Hindlimb muscle (tissue), 1 donor: ENCODE results near the gene CALML4. TPM values are rescaled to one million over a fixed set of nuclear protein-coding genes. Genes with fewer than 3 reads are reported as not detected.
"Not testable (repeated sequence)": the region's sequence is repeated elsewhere in the genome, so short reads cannot be mapped to it uniquely, and the experiment has no call there.

ENCODE experiments used
- DNase-seq: peaks from one replicate; pipeline ENCODE4 v3.0.0-alpha.2; 2013
- polyA plus RNA-seq: library from polyadenylated mRNA; unstranded; fragments of 120-200 nt; gene quantifications from one replicate; pipeline ENCODE4 v1.2.1, GENCODE V29; 2013; ENCODE audit not compliant: insufficient read length

Gene CALML4, protein sequence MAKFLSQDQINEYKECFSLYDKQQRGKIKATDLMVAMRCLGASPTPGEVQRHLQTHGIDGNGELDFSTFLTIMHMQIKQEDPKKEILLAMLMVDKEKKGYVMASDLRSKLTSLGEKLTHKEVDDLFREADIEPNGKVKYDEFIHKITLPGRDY
- polyA plus RNA-seq, result 7.7 TPM

DNA sequence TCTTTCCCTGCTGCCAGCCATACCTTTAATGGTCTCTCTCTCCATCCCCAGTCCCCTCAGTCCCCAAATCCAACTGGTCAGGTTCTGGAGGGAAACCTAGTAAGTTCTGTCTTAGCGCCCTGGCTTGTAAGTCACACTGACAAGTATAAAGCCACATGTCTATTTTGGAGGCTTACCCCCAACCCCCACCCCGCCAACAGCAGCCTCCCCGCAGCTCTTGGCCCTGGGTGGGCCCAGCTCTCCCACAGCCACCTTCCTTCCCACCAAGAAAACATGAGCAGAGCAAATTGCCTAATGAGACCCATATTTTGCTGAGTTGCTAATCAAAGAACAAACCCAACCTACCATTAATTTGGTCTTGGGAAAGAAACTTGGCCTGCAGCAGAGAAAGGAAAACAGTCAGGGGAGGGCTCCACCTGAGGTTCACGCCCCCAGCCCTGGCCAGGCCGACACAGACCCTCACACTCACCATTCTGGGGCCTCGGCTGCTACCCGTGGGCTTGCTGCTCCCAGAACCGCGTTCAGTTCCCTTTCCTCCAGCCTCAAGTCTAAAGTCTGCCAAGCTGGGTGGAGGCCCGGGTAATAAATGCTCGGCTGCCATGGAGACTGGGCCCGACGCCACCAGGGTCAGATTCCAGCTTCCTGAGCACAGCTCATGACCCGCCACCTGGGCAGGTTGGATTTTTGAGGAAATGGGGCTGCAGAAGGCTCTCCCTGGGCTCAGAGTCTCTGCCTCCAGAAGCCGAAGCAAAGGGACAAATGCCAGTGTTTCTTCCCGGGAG lies at the start of gene CALML4:
CALML4 (minus strand) TSS at position 557 of the 782 bp plus-strand sequence; CDS start at position 472, 85 bp downstream.
- peak; percentile 78 for DNase-seq

DNA sequence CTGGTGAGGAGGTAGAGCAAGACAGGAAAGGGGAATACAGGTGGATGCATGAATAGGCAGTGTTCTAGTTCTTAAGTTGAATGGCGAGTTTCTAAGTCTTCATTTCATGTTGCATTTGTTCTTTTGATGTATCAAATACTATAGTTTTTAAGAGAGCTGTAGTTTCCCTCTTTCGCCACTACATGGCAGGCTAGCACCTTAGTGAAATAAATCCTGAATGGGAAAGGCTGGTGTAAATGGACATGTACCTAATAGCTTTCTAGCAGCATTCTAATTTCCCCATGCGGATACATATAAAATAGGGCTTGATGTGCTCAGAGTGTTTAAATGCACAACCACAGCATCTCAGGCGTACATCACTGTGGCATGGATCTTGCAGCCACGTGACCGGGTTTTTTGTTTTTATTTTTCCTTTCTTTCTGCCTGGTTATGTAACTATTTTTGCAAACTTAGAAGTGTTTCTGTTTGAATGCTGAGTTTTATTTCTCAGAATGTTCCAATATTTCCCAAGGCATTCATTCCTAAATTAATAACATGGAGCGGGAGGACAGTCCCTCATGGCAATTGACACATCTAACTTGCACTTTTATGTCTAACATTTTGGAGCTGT lies 47.9 kb upstream of the CALML4 start:
- peak; percentile 69 for DNase-seq

DNA sequence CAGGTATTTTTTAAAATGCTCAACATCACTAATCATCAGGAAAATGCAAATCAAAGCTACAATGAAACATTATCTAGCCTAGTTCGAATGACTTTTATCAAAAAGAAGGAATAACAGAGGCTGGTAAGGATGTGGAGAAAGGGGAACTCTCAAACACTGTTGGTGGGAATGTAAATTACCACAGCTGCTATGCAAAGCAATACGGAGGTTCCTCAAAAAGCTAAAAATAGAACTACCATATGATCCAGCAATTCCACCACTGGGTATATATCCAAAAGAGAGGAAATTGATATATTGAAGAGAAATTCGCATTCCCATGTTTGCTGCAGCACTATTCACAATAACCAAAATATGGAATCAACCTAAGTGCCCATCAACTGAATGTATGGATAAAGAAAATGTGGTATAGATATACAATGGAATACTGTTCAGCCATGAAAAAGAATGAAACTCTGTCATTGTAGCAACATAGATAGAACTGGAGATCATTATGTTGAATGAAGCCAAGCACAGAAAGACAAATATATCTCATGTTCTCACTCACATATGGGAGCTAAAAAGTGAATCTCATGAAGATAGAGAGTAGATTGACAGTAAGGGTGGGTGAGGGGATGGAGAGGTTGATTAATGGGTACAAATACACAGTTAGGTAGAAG lies 44.1 kb upstream of the CALML4 start:
- no peak for DNase-seq

DNA sequence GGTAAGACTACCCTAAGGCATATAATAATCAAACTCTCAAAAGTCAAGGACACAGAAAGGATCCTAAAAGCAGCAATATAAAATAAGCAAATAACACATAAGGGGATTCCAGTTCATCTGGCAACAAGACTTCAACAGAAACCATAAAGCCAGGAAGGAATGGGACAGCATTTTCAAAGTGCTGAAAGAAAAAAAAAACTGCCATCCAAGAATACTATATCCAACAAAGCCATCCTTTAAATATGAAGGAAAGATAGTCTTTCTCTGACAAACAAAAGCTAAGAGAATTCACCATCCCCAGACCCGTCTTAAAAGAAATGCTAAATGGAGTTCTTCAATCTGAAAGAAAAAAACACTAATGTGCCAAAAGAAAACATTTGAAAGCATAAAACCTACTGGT lies 39.1 kb upstream of the CALML4 start:
- no peak for DNase-seq

DNA sequence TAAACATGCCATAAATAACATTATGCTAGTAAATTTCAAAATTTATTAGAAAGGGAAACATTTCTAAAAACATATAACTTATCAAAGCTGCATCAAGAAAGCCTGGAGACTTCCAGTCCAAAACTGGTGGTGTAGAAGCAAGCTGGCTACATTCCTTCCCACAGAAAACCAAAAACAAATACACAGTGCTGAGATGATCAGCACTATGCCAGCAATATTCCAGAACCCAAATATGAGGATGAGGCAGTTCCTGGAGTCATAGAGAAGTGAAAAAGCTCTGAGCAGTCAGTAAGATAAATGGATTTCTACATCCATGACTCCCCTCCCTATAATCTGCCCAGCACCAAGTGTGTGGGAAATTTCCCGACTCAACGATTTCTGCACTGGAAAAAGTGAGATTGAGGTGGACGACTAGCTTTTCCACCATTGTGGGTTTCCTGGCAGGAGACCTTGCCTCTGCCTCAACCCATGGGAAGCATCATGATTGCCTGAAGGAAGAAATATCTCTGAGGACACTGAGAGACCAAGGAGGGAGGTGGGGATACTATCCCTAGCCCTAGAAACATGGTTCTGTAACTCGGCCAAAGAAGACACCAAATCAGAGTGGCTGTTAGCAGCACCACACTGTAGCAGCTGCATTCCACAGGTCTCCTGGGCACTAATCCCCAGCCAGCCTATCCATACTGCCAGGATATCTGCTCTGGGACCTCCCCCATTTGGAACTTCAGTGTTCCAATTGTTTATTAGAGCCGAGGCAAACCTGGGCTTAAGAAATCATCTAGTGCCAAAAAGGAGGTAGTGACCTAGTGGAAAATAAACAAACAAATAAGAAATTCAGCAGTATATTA lies 36.2 kb upstream of the CALML4 start:
- no peak for DNase-seq

DNA sequence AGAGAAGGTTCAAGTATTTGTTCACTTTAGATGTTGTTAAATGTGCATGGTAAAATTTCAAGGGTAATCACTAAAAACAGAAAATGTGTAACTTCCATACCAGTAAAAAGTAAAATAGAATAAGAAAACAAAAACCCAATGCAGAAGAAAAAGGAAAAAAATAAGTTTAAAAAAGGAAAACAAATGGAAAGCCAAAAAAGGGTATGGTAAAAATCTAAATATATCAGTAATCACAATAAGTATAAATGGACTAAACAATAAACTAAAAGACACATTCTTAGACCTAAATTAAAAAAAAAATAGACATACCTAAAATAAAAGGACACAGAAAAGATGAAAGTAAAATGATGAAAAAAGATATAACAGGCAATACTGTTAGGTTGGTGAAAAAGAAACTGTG lies 33.9 kb upstream of the CALML4 start:
- no peak for DNase-seq

DNA sequence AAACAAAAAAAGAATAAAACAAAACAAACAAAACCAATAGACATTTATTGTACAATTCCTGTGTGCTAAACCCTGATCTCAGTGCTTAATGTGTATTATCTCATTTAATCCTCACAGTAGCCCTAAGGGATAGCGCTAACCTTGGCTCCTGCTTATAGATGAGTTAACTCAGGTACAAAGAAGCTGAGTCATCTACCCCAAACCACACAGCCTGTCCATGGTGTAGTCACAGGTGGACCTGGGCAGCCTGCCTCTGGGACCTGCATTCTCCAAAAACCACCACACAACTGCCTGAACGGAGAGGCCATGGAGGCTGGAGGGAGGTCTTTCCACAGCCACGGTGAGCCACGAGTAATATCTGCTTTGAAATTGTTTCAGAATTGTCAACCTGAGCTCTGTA lies 29.9 kb upstream of the CALML4 start:
- DNase-seq, result no peak

DNA sequence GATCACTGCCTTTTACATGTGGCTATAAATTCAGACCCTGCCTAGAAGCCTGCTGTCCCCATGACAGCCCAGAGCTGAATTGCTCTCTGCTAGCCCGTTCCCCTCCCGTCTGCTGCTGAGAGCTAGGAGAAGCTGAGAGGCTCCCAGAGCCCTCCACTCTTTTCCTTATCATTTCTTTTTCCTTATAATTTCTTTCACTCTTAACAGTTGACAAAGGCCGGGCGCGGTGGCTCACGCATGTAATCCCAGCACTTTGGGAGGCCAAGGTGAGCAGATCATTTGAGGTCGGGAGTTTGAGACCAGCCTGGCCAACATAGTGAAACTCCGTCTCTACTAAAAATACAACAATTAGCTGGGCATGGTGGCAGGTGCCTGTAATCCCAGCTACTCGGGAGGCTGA lies 29.4 kb upstream of the CALML4 start:
- DNase-seq, result not testable (repeated sequence)

DNA sequence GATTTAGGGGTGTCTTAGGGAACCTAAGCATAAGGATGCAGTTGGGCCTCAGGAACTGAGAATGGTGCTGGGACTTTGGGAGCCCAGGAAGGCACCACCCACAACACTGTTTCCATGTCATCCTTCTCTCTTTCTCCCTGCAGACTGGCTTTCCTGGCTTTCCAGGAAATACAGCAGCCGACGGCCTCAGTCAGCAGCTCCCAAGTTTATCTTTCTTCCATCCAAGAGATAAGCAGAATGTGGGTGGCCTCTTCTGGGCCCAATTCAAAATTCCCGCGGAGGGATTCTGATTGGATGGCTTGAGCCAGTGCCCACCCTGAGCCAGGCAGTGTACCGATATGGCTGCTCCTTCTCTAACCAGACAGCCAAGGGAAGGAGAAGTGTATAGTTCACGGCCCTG lies 28.9 kb upstream of the CALML4 start:
- no peak for DNase-seq

DNA sequence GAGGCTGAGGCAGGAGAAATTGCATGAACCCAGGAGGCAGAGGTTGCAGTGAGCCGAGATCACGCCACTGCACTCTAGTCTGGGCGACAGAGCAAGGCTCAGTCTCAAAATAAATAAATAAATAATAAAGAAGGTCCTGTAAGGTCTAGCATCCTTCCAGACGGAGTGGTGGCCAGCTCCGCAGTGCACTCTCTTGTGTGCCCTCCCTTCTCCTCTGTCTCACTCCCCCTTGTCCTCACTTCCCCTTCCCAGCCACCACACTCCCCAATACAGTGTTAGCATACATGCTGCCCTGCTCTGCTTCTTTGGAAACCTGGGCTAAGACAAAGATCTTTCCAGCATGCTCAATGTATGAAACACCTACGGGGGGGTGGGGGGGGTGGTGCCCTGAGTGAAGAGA lies 27.8 kb upstream of the CALML4 start:
- no peak for DNase-seq

DNA sequence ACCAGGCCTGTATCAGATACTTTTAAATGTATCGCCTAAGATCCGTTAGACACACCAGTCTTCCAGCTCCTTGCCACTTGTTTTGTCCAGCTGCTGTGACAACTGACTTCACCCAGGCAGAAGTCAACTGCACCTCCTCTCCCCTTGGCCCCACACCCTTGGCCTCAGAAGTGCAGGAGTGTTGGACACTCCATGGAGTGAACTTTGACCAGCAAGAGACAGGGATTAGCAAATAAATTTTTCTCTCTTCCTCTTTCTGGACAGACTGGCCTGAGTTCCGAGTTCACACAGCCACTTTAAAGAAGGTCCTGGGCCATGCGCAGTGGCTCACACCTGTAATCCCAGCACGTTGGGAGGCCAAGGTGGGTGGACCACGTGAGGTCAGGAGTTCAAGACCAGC lies 27.3 kb upstream of the CALML4 start:
- DNase-seq, result no peak

DNA sequence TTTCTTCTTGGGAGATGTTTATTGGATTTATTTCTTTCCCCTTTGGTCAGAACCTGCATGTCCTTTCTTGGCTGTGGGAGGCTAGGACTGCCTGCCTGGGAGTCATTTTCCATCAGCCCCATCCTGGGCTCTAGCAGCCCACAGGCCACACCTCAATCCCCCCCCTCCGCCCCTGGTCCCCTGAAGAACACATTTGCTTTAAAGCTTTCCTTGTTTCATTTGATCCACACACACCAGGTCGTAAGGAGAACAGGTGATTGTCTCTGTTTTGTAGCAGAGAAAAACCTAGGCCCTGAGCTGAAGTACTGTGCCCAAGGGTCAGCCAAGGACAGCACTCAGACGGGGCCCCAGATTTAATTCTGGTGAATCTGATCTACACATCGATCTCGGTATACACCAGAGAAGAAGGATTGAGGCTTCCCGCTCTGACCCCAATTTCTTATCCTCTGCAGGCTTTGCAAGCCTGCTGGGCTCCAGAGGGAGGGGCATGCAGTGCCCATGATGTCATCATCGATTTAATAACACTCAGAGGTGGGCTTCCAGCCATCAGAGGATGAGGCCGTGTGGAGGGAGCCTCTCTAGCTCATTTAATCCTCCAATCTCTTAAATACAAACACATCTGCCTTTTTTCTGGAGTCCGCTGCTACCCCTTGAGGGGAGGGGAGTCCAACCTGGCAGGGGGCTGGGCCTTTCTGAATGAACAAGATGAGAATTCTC lies 26.1 kb upstream of the CALML4 start:
- no peak for DNase-seq

DNA sequence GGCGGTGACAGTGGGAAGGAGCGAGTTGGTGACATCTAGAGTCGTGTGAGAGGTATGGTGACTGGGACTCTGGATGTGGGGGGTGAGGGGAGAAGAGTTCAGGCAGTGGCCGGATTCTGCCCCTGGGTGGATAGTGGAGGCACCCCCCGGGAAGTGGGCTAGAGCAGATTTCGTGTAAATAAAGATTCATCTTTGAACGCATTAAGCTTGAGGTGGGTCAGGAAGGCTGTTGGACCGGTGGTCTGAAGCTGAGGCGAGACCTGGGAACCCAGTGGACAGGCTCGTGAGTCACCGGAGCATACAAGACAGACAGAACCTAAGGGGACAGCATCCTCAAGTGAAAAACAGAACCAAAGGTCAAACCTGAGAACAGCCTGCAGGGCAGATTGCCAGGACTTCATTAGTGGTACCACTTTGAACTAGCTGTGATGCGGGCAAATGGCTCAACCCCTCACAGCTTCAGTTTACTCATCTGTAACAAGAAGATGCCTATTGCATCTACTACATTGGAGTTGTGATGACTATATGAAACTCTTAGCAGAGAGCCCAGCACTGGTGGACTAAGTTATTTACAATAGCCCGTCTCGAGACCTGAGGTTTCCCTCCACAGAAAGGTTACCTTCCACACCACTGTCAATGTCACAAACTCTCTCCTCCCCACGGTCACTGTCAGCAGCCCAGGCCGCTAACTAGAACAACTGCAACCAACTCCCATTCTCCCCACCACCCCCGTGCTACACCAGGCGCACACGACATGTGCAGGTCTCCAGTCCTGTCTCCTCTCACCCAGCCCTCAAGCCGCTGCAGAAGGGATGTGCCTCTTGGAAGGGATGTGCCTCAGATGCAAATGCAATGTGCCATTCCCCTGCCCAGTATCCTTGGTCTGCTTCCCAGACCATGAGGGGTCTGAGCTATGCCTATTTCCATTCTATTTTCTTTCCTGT lies 25.3 kb upstream of the CALML4 start:
- no peak for DNase-seq

DNA sequence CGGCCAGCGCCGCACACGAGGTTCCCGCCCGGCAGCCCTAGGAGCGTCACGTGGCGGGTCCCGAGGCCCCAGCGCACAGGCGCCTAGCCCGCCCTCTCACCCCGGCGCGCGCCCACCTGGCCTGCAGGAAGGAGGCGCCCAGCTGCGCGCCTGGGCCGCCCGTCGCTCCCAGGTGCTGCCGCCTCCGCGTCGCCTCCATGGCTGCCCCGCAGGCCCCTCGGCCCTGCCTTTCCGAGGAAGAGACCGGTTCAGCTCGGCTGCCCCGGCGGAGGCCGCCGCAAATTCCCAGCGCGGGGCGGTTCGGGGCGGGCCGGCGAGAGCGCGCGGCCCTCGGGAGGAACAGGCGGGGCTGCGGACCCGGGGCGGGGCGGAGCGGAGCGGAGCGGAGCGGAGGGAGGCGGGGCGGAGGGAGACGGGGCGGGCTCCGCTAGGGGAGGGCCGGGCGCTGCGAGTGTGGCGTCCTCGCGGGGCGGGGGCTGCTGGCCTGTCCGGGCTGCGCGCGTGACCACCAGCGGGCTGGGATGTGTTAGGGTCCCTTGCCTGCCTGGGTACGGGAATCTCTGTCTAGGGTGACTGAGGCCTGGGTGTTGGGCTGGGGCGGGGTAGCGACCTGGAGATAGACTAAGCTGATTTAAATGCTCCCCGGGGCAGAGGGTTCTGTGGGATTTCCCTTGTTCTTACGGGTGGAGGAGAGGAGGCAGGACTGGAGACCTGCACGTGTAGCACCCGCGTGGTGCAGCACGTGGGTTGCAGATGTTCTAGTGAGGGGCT lies 24.4 kb upstream of the CALML4 start, which contains the start of gene CLN6:
CLN6 (minus strand) TSS at position 343 of the 771 bp plus-strand sequence; CDS start at position 199, 144 bp downstream.
- peak; percentile 80 for DNase-seq

DNA sequence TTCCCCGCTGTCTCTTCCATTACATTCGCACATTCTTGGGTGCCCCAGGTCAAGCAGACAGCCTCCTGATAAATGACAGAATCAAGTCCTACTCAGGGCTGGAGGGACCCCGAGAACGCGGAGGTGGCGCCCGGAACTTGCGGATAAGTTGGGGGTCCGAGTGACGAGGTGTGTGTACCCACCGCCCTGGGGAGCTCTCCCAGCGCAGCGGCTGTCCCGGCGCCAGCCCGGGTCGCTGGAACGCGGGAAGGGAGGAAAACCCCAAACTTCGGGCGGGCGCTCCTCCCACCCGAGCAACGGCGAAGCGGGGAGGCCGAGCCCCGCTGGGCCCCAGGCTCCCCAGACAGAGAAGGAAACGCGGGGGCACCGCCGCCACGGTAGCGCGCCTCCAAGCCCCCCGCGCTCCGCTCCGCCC lies 23.8 kb upstream of the CALML4 start:
- no peak for DNase-seq

DNA sequence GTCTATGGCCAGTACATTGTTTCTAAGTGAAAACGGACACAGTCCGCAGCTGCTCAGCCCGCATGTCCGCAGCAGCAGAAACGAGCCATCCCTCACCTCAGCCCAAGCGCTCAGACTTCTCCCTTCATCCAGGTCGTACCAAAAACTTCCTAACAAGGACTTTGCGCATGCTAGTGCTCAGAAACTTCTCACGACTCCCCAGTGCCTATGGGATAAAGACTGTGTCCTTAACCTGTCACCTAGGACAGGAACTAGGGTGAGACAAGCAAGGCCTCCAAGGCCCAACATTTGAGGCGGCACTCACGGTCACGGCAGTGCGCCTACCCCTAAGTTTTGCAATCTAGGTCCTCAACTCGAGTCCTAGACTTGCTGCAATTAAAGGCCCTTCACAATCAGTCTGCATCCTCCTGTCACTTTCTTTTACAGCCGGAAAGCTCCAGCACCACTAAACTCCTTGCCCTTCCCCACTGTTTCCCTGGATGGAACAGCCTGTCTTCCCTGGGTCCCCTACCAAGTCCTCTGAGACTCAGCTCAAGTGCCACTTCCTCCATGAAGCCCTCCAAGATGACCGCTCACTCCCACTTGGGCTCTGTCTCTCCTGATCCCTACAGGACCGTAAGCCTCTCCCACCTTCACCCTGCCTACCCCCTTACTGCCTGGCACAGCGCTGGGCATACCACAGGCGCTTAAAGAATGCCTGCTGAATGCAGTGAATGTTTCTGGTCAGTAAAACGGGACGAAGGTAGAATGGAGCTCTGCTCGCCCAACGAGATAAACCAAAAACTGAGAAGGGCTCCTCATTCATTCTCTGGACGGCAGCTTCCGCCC lies 23.2 kb upstream of the CALML4 start:
- DNase-seq, result no peak

DNA sequence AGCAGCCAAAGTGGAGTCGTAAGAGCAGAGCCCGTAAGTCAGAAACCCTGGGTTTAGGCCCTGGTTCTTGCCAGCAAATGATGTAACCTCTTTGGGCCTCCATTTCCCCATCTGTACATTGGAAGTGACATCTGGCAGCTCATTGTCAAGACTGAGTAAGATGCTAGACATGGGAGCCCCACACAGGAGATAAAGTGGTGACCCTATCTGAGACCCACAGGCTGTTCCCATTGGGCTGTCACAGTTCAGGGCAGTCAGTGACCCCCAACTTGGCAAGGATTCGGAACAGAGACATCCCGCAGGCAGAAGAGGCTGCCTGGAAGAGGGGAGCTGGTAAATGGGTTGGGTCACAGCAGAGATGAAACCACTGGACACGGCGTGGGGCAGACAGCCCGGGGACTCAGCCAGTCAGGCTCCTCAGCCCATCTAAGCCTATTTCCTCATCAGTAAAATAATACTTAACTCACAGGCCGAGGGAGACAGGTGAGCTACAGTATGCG lies 22.6 kb upstream of the CALML4 start:
- no peak for DNase-seq

DNA sequence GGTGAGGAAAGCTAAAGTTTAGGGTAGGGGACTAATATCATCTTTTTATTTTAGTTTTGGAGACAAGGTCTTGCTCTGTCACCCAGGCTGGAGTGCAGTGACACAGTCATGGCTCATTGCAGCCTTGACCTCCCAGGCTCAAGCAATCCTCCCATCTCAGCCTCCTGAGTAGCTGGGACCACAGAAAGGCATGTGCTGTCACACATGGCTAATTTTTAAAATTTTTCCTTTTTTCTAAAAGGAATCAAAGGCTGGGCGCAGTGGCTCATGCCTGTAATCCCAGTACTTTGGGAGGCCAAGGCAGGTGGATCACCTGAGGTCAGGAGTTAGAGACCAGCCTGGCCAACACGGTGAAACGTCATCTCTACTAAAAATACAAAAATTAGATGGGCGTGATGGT lies 20.3 kb upstream of the CALML4 start:
- not testable (repeated sequence) for DNase-seq
